WI38 (cell line): Measurements from ENCODE around the gene AGBL5.

Source experiments
- H3K4me3 ChIP-seq: 2 replicates; pipeline ENCODE4 v1.5.1; 2011; ENCODE audit warnings: low read depth, mild to moderate bottlenecking, control low read depth, low read length
- CTCF ChIP-seq: IDR thresholded peaks from 2 replicates; pipeline ENCODE4 v1.5.1; 2012; ENCODE audit warnings: low read depth, mild to moderate bottlenecking, control low read depth, low read length

AGBL5 gene

GRCh38 chr2:27050996-27051901, at the start of gene AGBL5:
AGBL5 (plus strand) TSS chr2:27051668; CDS start chr2:27052959, 1,291 bp downstream.
- TF ChIP-seq CTCF, result no peak
- H3K4me3 ChIP-seq, result peak within 1 kb of the TSS; percentile 86

DNA sequence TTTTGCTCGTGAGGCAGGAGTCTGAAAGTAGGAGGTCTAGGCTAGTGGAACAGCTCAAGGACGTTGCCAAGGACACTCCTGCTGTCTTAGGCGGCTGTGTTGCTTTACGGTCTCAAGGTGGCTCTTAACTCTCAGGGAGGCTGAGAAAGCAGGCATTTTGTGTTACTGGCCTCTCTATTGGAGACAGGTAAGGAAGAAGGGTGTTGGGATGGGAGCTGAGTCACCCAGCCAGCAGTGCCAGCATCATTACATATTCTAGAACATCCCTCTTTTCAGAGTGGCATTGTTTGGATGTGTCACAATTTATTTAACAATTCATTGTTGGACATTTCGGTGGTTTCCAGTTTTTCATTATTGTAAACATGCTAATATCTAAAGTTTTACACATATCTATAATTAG, 49.5 kb upstream of the AGBL5 start:
- no peak overlapping the region for H3K4me3 ChIP-seq
- no peak for TF ChIP-seq CTCF

- H3K4me3 ChIP-seq, result no peak overlapping the region
Measured at GRCh38 chr2:27003007-27003406, 48.5 kb upstream of the AGBL5 start.

GRCh38 chr2:27003857-27004256, 47.6 kb upstream of the AGBL5 start:
- TF ChIP-seq CTCF, result no peak
- H3K4me3 ChIP-seq, result no peak overlapping the region

More at GRCh38 chr2:27003007-27003406, 48.5 kb upstream of the AGBL5 start:
- no peak for TF ChIP-seq CTCF

- no peak for TF ChIP-seq CTCF
- H3K4me3 ChIP-seq, result no peak overlapping the region
Measured at GRCh38 chr2:27006602-27007415, 44.7 kb upstream of the AGBL5 start.

DNA sequence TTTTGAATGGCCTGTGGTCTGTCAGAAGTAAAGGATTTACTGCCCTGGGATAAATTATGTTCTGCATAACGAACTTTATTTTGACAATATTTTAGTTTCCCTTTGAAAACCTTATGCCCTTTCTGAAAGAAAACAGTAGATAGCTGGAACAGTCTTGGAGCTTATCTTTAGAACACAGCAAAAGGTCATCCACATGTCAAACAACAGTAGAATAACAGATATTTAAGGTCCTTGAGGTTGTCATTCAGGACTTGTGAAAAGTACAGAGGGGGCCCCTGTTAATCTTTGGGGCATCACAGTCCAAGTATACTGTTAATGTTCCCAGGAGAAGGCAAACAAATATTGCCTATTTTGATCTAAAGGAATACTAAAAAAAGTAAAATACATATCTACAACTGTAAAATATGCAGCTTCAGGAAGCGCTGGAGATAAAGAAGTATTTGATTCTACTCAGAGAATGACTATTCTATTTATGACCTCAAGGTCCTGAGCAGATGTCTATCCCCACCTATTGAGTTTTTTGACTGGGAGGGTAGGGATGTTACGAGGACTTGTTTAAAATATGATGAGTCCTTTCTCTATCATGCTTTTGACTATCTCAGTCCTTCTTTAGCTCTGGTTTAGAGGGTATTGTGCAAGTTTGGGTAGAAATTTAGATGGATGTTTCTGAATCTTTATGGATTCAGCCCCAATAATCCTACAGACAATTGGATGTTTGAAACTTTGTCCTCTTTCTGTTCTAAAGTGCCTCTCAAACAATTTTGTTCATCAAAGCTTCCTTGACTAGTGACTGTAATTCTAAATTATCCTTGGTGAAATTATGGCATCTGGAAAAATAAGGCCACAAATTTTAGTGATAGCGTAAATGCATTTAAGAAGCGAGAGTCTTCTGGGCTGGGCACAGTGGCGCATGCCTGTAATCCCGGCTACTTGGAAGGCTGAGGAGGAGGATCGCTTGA, 43.8 kb upstream of the AGBL5 start:
- TF ChIP-seq CTCF, result no peak
- H3K4me3 ChIP-seq, result no peak overlapping the region
